GM19395 (cell line): Measurements from ENCODE around the gene PI4KA.

Experiments used
- ATAC-seq: cut with Tn5 transposase; IDR thresholded peaks from one replicate; pipeline ENCODE4 v1.9.1; 2021; ENCODE audit warnings: mild to moderate bottlenecking, moderate library complexity; ENCODE audit not compliant: unreplicated experiment

Gene PI4KA

GRCh38 chr22:20819471-20819870 is 39.1 kb downstream of the PI4KA start:
- ATAC-seq: no peak

GRCh38 chr22:20818471-20818870 is 40.1 kb downstream of the PI4KA start:
- ATAC-seq: no peak

GRCh38 chr22:20816559-20816958 is 42.1 kb downstream of the PI4KA start:
- ATAC-seq: no peak

GRCh38 chr22:20815477-20816050 is 43.0 kb downstream of the PI4KA start:
- no peak for ATAC-seq

GRCh38 chr22:20814221-20814808 is 44.3 kb downstream of the PI4KA start:
- no peak for ATAC-seq

GRCh38 chr22:20813056-20813455 is 45.6 kb downstream of the PI4KA start:
- ATAC-seq: no peak

GRCh38 chr22:20811971-20812660 is 46.5 kb downstream of the PI4KA start:
- ATAC-seq: no peak

- no peak for ATAC-seq
Observed at GRCh38 chr22:20811171-20811570, 47.4 kb downstream of the PI4KA start.

- ATAC-seq: no peak
Observed at GRCh38 chr22:20810645-20811044, 48.0 kb downstream of the PI4KA start.

GRCh38 chr22:20809538-20810185 is 48.9 kb downstream of the PI4KA start:
- ATAC-seq: no peak

- no peak for ATAC-seq
Observed at GRCh38 chr22:20808844-20809243, 49.8 kb downstream of the PI4KA start.

- ATAC-seq: no peak
Observed at GRCh38 chr22:20807315-20807752, 51.3 kb downstream of the PI4KA start.

- no peak for ATAC-seq
Observed at GRCh38 chr22:20805972-20806471, 52.6 kb downstream of the PI4KA start.

GRCh38 chr22:20804650-20805049 is 54.0 kb downstream of the PI4KA start:
- ATAC-seq: no peak

GRCh38 chr22:20803696-20804324 is 54.8 kb downstream of the PI4KA start:
- no peak for ATAC-seq

GRCh38 chr22:20802922-20803553 is 55.6 kb downstream of the PI4KA start:
- ATAC-seq: no peak

GRCh38 chr22:20802452-20802851 is 56.2 kb downstream of the PI4KA start:
- no peak for ATAC-seq

GRCh38 chr22:20799449-20799848 is 59.2 kb downstream of the PI4KA start:
- no peak for ATAC-seq

- ATAC-seq: no peak
Observed at GRCh38 chr22:20798974-20799373, 59.6 kb downstream of the PI4KA start.

GRCh38 chr22:20798218-20798617 is 60.4 kb downstream of the PI4KA start:
- no peak for ATAC-seq

GRCh38 chr22:20796731-20797130 is 61.9 kb downstream of the PI4KA start:
- ATAC-seq: no peak
